Fibroblast of lung (primary cell): ENCODE data around the gene RIPOR3.

Experiments used
- EZH2 ChIP-seq: IDR thresholded peaks from 2 replicates; pipeline ENCODE4 v1.5.1; 2012; ENCODE audit warnings: low read length, control low read depth, mild to moderate bottlenecking; ENCODE audit errors: missing control alignments
- TF ChIP-seq, protein P1 (sequence below), 2 donors: IDR thresholded peaks in 1 of 2; conservative IDR thresholded peaks in 1 of 2; 1 replicate in 1 of 2; 2 replicates in 1 of 2; pipeline ENCODE4 v1.5.1; 2011 to 2012; ENCODE audit warnings: low read length in 2 of 2, control low read depth in 1 of 2, inconsistent platforms in 1 of 2, low read depth in 1 of 2, mild to moderate bottlenecking in 1 of 2

DNA sequence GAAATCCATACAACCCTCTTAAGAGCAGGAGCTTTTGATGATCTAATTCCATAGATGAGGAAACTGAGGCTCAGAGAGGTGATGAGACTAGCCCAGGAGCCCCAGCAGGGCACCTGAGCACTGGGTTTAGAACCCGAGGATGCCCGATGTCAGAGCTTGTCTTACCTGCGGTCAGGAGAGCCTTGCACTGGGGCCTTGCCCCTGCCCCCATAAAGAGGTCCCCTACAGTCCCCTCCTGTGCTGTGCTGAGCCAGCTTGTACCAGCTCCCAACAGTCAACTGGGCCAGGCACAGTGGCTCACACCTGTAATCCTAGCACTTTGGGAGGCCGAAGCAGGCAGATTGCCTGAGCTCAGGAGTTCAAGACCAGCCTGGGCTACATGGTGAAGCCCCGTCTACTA, 58.6 kb downstream of the RIPOR3 start:
- no peak for TF ChIP-seq EZH2
- TF ChIP-seq, protein P1, sequence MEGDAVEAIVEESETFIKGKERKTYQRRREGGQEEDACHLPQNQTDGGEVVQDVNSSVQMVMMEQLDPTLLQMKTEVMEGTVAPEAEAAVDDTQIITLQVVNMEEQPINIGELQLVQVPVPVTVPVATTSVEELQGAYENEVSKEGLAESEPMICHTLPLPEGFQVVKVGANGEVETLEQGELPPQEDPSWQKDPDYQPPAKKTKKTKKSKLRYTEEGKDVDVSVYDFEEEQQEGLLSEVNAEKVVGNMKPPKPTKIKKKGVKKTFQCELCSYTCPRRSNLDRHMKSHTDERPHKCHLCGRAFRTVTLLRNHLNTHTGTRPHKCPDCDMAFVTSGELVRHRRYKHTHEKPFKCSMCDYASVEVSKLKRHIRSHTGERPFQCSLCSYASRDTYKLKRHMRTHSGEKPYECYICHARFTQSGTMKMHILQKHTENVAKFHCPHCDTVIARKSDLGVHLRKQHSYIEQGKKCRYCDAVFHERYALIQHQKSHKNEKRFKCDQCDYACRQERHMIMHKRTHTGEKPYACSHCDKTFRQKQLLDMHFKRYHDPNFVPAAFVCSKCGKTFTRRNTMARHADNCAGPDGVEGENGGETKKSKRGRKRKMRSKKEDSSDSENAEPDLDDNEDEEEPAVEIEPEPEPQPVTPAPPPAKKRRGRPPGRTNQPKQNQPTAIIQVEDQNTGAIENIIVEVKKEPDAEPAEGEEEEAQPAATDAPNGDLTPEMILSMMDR (conservative IDR thresholded peaks at IDR 0.05 in 1 of 2, IDR thresholded peaks at IDR 0.05 in 1 of 2; ENCODE audit: low read depth in 1 of 2, low read length in 2 of 2): no peak
